GM12878 (cell line): ENCODE data around the gene GOLGA5. TPM values are rescaled to one million over a fixed set of nuclear protein-coding genes. Genes with fewer than 3 reads are reported as not detected.

ENCODE experiments used
- ATAC-seq: fragments of 200-7000 bp; cut with Tn5 transposase; 3 replicates; pipeline ENCODE4 v1.9.1; 2020; ENCODE audit warnings: mild to moderate bottlenecking, moderate library complexity
- BruUV-seq: library from RNA; stranded (reverse); fragments of 400-500 nt; replicated peaks from 2 replicates; lab custom pipeline; 2021; lab: Mats Ljungman, UMichigan
- CTCF ChIA-PET: fragments of 300-600 bp; sonication (Branson Sonifier 250); formaldehyde crosslinking; extraction: SDS; loops from one replicate; lab custom pipeline; 2021; ENCODE audit warnings: inconsistent platforms; lab: Yijun Ruan, JAX
- POLR2A ChIA-PET: fragments of 350-600 bp; formaldehyde crosslinking; extraction: SDS; loops from one replicate; lab custom pipeline; 2021; ENCODE audit warnings: inconsistent platforms; lab: Charles Lee
- RAD21 ChIA-PET: fragments of 300-600 bp; sonication (Branson Sonifier 250); formaldehyde crosslinking; loops from one replicate; lab custom pipeline; 2023; ENCODE audit warnings: antibody characterized with exemption; ENCODE audit not compliant: unreplicated experiment; lab: Charles Lee
- SMC1A ChIA-PET: fragments of 300-600 bp; sonication (Branson Sonifier 250); formaldehyde crosslinking; loops from one replicate; lab custom pipeline; 2023; ENCODE audit not compliant: unreplicated experiment, uncharacterized antibody; lab: Charles Lee
- DNase-seq: peaks from one replicate; pipeline ENCODE4 v3.0.0-alpha.2; 2011; ENCODE audit warnings: low read depth, low spot score
- FAIRE-seq: peaks from 3 replicates; lab custom pipeline; 2011; peaks lifted over from hg19 to GRCh38; lab: Jason Lieb, UNC
- H2AFZ ChIP-seq: 2 replicates; pipeline ENCODE4 v1.6.0; 2011; ENCODE audit warnings: low read depth, low read length, control low read depth; ENCODE audit not compliant: control insufficient read depth
- H3K27ac ChIP-seq: 2 replicates; pipeline ENCODE4 v1.5.1; 2011; ENCODE audit warnings: control low read depth; ENCODE audit not compliant: control insufficient read depth, insufficient read depth
- H3K27me3 ChIP-seq, 2 experiments: replicated peaks in 1 of 2; 2 replicates each; pipeline versions ENCODE4 v1.6.0 to v1.6.1; 2011; ENCODE audit warnings: low read length in 1 of 2; ENCODE audit not compliant: control insufficient read depth in 2 of 2, insufficient read depth in 2 of 2
- H3K36me3 ChIP-seq, 2 experiments: 2 replicates each; pipeline ENCODE4 v1.5.1; 2011; ENCODE audit warnings: low read length in 1 of 2; ENCODE audit not compliant: control insufficient read depth in 2 of 2, insufficient read depth in 2 of 2
- H3K4me1 ChIP-seq: 2 replicates; pipeline ENCODE4 v1.6.1; 2011; ENCODE audit warnings: mild to moderate bottlenecking, low read length, moderate library complexity, mixed read lengths; ENCODE audit not compliant: control insufficient read depth, insufficient read depth
- H3K4me2 ChIP-seq: 2 replicates; pipeline ENCODE4 v1.6.0; 2011; ENCODE audit warnings: control low read depth; ENCODE audit not compliant: control insufficient read depth, insufficient read depth
- H3K4me3 ChIP-seq: fragments of 200-600 bp; sonication (generic); 2 replicates; pipeline ENCODE4 v1.5.1; 2016
- H3K79me2 ChIP-seq: 2 replicates; pipeline ENCODE4 v1.6.0; 2011; ENCODE audit warnings: low read length; ENCODE audit not compliant: control insufficient read depth, insufficient read depth
- H3K9ac ChIP-seq: 2 replicates; pipeline ENCODE4 v1.8.0; 2011; ENCODE audit warnings: low read length, control low read depth, mixed read lengths; ENCODE audit not compliant: control insufficient read depth, insufficient read depth
- H3K9me3 ChIP-seq: replicated peaks from 3 replicates; pipeline ENCODE4 v1.5.1; 2011; ENCODE audit warnings: mild to moderate bottlenecking, low read length; ENCODE audit not compliant: control insufficient read depth, insufficient read depth
- H4K20me1 ChIP-seq: 2 replicates; pipeline ENCODE4 v1.6.0; 2011; ENCODE audit not compliant: control insufficient read depth, insufficient read depth
- CEBPZ ChIP-seq: fragments of 150-350 bp; IDR thresholded peaks from 2 replicates; pipeline ENCODE4 v1.6.1; 2016; ENCODE audit warnings: low read depth, low read length
- IRF3 ChIP-seq: fragments of 450-650 bp; IDR thresholded peaks from 2 replicates; pipeline ENCODE4 v1.6.1; 2014; ENCODE audit warnings: mild to moderate bottlenecking
- MLLT1 ChIP-seq: fragments of 450-650 bp; IDR thresholded peaks from 2 replicates; pipeline ENCODE4 v1.6.1; 2016; ENCODE audit warnings: mild to moderate bottlenecking
- NR2C1 ChIP-seq: fragments of 450-650 bp; IDR thresholded peaks from 2 replicates; pipeline ENCODE4 v1.6.1; 2017; ENCODE audit warnings: antibody characterized with exemption, mild to moderate bottlenecking, moderate library complexity
- NRF1 ChIP-seq: conservative IDR thresholded peaks from 2 replicates; pipeline ENCODE4 v1.6.1; 2011; ENCODE audit warnings: mild to moderate bottlenecking, low read depth, low read length, improper control_type of control experiment
- WGBS: methylation state at CpG from one replicate; pipeline ENCODE4 v1.1.6; 2016; ENCODE audit warnings: low lambda C conversion rate; ENCODE audit not compliant: insufficient replicate concordance, insufficient coverage; ENCODE audit errors: missing lambda C conversion rate; 5-methylcytosine and 5-hydroxymethylcytosine counted together
- in situ Hi-C: fragments of 300-500 bp; cut with MboI; formaldehyde crosslinking; loops from 9 replicates; pipeline ENCODE4 v1.14.3; 2018; ENCODE audit warnings: mixed read lengths
- intact Hi-C: fragments of 100-400 bp; cut with micrococcal nuclease; formaldehyde crosslinking; loops from one replicate; pipeline ENCODE4 v1.14.2; 2022; ENCODE audit not compliant: unreplicated experiment
- polyA plus RNA-seq, 11 experiments: library from polyadenylated mRNA; depleted of rRNA in 4 of 11; unstranded in 6 of 11; stranded (reverse) in 5 of 11; fragments of >200 nt; fragmentation: Nextera tagmentation in 4 of 11; fragmentation: Illumina TruSeq in 1 of 11; extraction: Ambion mirVana in 4 of 11; extraction: Trizol in 1 of 11; gene quantifications; 1 replicate in 1 of 11; 2 replicates in 10 of 11; pipeline versions ENCODE4 v1.2.1 to v1.2.3, GENCODE V29; 2011 to 2016; ENCODE audit warnings: inconsistent platforms in 2 of 11, missing spikeins in 2 of 11, low read depth in 1 of 11
- total RNA-seq, 4 experiments: library from RNA; depleted of rRNA in 3 of 4; stranded (reverse); fragments of >200 nt in 3 of 4; fragmentation: Illumina TruSeq in 1 of 4; extraction: Trizol in 1 of 4; gene quantifications; 2 replicates each; pipeline versions ENCODE4 v1.2.1 to v1.2.3, GENCODE V29; 2013 to 2021
- TF ChIP-seq, protein P1 (sequence below): IDR thresholded peaks from 2 replicates; pipeline ENCODE4 v1.6.1; 2012; ENCODE audit warnings: low read length, inconsistent platforms

The GOLGA5 gene
- total and polyA plus RNA-seq, 10 of the 15 experiments (the other 5 are each of a cell fraction or from before 2014, with no cell fraction given) = 10.9 to 30.1 (median 19.7) TPM

GRCh38 chr14:92860049-92860840 is 66.1 kb downstream of the GOLGA5 start (continued):
- no peak for TF ChIP-seq CEBPZ
- no peak for TF ChIP-seq NR2C1
- no peak for TF ChIP-seq IRF3

DNA sequence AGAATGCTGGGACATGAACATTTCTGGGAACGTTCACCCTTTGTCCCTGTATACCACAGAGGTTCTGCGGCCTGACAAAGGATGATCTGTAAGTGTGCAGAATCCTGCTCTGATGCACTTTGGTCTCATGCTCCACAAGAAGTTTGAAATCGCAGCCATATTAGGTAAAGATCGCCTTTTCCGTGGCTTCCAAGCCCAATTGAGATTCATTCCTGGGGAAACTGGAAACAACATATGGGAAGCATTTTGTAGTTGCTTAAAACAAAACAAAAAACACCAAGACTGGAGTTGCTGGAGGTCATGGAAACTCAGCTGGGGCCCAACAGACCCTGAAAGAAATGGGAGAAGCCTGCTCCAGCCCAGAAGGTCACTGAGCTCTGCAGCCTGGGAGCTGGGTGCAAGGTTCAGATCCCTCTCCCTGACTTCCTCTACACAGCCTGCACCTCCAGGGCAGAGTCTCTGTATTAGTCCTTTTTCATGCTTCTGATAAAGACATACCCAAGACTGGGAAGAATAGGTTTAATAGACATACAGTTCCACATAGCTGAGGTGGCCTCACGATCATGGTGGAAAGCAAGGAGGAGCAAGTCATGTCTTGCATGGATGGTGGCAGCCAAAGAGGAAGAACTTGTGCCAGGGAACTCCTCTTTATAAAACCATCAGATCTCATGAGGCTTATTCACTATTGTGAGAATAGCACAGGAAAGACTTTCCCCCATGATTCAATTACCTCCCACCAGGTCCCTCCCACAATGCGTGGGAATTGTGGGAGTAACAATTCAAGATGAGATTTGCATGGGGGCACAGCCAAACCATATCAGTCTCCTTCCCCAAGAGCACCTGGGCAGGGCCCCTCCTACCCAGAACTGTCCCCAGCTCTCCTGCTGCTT is 68.0 kb downstream of the GOLGA5 start:
- Histone ChIP-seq H3K4me1 (no peaks in the 10 kb centered on the region), H3K27me3 (no peaks in the 10 kb centered on the region), H3K4me2 (no peak overlapping the region), H3K9me3 (peaks cover 5% of the 10 kb centered on the region; the same call in 2 of the 3 replicates), H3K27ac (no peak overlapping the region), H3K79me2 (no peaks in the 10 kb centered on the region), H2AFZ (no peak overlapping the region), H4K20me1 (no peaks in the 10 kb centered on the region), H3K36me3 (no peaks in the 10 kb centered on the region), H3K4me3 (no peak overlapping the region), H3K9ac (no peak overlapping the region)
- DNase-seq = no peak
- POLR2A ChIA-PET = interaction anchor here (0.9 to 1.5 kb wide), 2 partner anchors 11 to 52 kb away, joined by 3 read pairs; no protein-coding TSS in a partner anchor
- SMC1A ChIA-PET = no interaction called here
- RAD21 ChIA-PET = no interaction called here
- CTCF ChIA-PET = no interaction called here
- 35% methylated on average over 7 of the region's 7 CpGs for WGBS
- intact Hi-C loops (no loop called here), in situ Hi-C loops (no loop called here)
- TF ChIP-seq NRF1 (no peak), MLLT1 (no peak)
- TF ChIP-seq, protein P1, sequence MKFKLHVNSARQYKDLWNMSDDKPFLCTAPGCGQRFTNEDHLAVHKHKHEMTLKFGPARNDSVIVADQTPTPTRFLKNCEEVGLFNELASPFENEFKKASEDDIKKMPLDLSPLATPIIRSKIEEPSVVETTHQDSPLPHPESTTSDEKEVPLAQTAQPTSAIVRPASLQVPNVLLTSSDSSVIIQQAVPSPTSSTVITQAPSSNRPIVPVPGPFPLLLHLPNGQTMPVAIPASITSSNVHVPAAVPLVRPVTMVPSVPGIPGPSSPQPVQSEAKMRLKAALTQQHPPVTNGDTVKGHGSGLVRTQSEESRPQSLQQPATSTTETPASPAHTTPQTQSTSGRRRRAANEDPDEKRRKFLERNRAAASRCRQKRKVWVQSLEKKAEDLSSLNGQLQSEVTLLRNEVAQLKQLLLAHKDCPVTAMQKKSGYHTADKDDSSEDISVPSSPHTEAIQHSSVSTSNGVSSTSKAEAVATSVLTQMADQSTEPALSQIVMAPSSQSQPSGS = no peak
- peak; percentile 7 for FAIRE-seq
- ATAC-seq = no peak
- BruUV-seq = no TSS peak
